Stimulated activated CD4-positive, alpha-beta T cell treated with anti-CD3 and anti-CD28 coated beads, Interleukin-1b, Interleukin-23, amount 100 ng/mL, for 24 hours (primary cell): ENCODE measurements around the gene DCLK1.

Experiments
- DNase-seq, 4 experiments: peaks; one replicate each; pipeline ENCODE4 v3.0.0-alpha.2; 2020; ENCODE audit warnings: low read depth in 4 of 4, low spot score in 1 of 4

DCLK1 gene

DNA sequence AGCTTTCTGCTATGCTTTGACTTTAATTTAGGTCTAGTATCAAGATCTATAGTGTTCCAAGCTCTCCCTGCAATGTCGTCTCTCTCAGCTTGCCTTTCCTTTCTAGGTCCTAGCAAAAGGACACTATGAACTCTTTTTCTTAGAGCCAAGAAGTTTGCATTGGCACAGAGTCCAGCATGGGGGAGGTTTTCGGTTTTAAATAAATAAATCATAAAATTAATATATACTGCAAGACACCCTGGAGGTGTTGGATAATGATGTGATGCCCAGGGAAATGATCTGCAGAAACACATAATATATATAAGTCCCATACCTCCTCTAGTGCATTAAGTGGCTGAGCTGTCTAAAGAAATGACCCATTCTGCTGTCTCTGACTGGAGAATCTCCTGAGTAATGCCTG is 338.3 kb downstream of the DCLK1 start:
- DNase-seq, result no peak

GRCh38 chr13:35792021-35792420 is 339.2 kb downstream of the DCLK1 start:
- no peak for DNase-seq

- no peak for DNase-seq
Measured at GRCh38 chr13:35791184-35791851, 339.9 kb downstream of the DCLK1 start.

DNA sequence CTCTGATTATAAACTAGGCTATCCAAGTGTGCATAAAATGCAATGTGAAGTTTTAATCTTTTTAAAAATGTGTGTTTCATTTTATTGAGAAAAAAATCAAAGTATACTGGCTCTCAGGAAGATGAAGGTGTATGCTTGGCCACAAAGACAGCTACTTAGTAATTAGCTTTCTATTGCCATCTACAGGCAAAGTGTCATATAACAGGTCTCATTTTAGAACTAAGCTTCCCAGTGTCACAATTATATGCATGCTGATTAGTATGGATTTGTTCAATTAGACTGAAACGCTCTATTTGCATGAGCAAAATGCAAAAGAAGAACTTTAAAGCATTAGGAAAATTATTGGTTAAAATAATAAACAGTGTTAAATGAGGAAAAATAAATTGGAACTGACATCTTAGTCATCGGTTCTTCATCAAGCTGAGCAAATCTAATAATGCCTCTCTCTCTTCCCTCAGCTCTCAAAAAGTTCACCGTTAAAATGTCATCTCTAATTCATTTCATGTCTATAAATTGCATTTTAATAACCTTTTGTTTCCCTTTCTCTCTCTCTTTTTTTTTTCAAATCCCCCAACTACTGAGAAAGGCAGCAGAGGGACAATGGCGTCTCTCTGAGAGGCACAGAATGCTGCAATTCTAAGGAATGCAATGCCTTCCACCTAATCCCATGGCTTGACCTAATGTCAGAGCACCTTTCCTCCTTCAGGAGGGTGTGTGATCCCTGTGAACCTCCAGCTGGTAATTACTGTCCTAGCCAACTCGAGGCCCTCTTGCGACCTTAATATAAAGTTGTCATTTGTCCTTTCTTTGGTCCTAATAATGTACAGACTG is 341.6 kb downstream of the DCLK1 start:
- no peak for DNase-seq

DNA sequence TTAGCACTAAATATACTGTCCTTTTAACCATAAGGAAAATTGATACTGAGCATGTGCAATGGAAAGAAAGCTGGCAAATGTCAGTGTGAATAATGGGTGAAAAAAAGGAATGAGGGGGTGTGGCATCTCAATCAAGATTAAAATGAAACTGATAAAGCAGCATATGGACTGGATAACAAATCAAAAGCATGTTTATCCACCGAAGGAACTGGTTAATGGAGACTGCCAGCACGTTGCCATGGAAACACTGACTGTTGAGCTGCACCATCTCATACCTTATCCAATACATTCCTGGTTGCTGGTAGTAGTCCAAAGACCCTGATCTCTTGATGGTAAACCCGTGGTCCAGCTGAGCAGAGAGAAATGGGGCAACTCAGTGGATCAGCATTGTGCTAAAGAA is 343.2 kb downstream of the DCLK1 start:
- DNase-seq, result no peak

GRCh38 chr13:35785576-35786303 is 345.4 kb downstream of the DCLK1 start:
- no peak for DNase-seq

DNA sequence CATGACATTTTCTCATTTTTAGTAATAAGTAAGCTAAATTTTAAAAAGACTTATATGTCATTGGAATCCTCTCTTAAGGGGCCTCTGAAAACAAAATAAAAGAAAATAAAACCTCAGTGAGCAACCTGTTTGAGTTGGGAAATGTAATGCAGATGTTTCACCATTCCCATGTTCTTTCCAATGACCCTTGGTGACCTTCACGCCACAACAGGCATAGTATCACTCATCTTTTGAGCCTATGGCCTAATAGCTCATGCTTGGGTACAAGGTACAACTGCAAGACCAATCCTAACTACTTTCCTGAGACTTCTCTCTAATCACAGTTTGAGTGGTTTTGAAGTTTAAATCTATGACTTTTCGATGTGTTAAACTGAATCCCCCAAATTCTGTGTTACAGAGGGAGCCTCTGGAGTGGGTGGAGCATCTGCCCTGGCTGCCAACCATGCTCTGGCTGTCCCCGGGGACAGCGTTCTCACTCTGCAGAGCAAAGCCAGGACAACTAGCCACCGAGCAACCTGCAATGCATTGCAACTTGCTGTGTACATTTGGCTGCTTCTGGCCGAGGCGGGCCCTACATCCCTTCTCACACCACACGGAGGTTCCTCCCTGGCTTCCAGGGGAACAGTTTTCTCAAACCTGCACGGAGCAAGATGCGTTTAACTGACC is 346.8 kb downstream of the DCLK1 start:
- DNase-seq, result no peak

- DNase-seq, result no peak
Measured at GRCh38 chr13:35782793-35783192, 348.4 kb downstream of the DCLK1 start.

DNA sequence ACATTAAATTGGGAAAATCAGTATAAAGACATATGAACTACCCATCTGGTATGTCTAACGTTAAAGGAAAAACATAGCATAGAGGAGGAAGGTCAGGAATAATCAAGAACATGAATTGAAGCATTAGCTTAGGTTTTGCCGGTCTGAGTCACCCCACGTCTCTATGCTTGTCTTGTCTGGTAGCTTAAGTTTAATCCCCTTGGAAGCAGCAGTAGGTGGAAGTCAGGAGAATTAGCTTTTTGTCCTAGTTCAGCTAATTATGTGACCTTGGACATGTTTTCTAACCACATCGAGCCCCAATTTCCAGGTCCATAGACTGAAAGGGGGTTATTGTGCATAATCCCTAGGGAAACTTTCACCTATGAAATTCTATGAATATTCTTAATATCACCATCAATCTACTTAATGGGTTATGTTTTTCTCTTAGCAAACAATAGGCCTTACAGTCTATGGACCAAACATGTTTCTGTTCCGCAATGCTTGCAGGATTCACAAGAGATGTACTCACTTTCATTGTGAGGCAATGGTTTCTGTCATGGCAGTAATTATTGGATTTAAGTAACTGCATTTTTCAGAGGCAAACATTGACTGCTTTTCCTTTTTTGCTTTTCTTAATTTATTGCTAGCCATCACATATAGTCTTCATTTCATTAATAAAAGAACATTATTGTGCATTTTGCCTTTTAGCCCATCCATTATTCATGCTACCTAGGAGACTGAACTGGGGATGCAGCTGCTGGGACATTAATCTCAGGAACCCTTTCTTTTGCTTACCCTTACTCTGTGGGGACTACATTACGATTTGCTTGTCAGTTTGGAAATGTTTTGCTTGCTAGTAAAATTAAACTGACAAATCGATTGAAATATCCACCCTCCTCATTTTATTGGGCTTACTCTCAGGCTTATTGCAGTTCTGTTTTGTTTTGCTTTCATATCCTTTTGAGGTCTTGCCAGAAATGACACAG is 349.9 kb downstream of the DCLK1 start:
- DNase-seq, result no peak

DNA sequence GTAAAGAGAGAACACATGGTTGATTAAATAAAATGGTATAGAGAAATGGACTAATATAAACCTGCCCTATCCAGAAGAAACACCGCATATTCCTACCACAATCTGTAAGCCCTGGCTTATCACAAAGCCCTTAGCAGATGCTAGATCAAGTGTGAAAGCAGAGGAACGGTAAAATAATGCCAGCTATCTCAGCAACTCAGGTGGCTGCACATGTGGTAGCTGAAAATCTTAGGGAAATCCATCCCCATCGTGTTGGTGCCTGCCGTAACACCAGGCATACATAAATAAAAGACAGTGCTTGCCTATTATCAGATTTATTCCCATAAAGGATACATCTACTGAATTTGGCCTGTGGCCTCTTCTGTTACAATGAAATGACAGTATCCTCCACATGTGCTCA is 350.6 kb downstream of the DCLK1 start:
- DNase-seq, result no peak

GRCh38 chr13:35771898-35772297 is 359.3 kb downstream of the DCLK1 start:
- no peak for DNase-seq

DNA sequence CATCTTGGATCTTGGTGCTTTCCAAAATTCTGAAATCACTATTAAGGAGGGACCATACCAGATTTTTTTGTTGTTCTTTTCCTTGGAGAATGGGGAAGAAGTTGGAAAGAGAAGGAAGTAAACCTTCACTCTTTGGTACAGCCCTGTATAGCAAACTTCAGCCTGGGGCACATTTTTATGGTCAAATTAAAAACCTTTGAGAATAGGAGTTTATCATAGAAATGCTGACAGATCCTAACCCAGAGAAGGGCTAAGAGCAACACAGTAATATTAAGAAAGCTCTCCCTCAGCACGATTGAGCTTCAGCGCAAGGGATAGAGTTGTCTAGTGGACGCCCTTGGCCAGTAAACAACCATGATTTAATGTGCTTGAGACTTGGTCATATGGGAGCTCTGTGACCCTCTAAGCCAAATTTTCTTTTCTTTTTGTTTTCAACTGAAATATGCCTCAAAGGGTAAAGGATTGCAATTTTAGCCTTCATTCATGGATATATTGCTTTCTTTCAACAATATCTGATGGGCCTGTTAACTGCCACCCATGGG is 360.4 kb downstream of the DCLK1 start:
- no peak for DNase-seq

- DNase-seq, result no peak
Measured at GRCh38 chr13:35769812-35770211, 361.4 kb downstream of the DCLK1 start.

DNA sequence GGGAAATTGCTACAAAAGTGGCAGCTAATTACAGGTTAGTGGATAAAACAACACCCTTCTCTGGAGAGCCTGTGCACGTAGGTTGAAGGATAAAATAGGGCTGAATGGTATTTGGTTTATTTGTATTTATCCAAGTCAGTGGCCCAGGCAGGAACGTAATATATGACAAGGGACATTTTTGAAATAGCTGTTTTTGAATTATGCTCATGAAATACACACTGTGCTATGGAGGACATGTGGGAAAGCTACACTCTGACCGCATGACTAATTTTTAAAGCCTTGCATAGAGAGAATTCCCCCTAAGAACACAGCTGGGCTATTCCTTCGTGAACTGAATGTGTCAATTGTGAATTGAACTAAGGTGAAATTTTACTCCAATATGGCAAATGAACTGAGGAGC is 362.6 kb downstream of the DCLK1 start:
- no peak for DNase-seq

GRCh38 chr13:35768073-35768472 is 363.1 kb downstream of the DCLK1 start:
- DNase-seq, result no peak

DNA sequence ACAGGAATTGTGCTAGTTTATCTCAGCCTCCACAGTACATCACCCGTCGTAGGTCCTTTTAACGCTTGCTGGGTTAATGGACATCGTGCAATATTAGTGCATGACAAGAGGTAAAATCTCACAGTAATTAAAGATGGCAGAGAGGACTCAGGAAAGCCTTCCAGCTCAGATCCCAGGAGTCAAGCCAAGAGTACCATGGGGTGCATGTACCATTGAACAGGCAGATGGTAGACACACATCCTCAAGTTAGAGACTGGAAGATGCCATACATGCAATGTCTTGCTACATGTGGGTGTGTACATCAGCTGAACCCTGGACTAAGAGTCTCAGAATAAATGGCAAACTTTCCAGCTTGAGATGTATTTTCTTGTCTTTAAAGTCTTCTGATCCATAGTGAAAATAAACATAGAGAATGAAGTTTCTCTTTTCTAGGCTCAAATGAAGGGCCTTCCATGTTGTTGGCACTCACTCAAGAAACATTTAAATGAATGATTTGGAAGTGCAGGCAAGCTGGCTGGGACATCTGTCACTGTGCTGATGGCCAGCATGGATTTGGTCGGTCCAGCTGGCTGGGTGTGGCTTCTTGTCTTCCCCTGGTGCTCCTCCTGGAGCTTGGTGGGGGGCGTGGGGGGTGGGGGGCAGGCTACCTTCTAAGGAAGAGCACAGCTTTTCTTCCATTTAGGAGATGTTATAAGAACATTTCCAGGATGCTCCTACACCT is 363.8 kb downstream of the DCLK1 start:
- no peak for DNase-seq

DNA sequence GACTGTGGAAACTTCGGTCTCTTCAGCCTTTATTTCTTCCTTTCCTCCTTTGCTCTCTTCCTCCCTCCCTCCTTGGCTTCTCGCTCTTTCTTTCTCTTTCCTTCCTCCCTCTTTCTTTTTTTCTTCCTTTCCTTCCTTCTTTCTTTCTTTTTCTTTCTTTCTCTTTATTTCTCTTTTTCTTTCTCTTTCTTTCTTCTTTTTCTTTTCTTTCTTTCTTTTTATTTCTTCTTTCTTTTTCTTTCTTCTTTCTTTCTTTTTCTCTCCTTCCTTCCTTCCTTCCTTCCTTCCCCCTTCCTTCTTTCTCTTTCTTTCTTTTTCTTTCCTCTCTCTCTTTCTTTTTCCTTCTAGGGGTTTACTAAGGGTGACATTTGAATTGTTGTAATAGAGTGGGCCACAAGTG is 364.5 kb downstream of the DCLK1 start:
- no peak for DNase-seq

- DNase-seq, result no peak
Measured at GRCh38 chr13:35765941-35766340, 365.2 kb downstream of the DCLK1 start.

GRCh38 chr13:35765366-35765765 is 365.8 kb downstream of the DCLK1 start:
- DNase-seq, result no peak
